Hepatocyte (in vitro differentiated cells): ENCODE measurements around the gene FAM222A.

ENCODE experiments used
- EZH2phosphoT487 ChIP-seq: fragments of 200-600 bp; sonication (generic); IDR thresholded peaks from one replicate; pipeline ENCODE4 v1.6.1; 2018; ENCODE audit warnings: antibody characterized with exemption, mild to moderate bottlenecking, low read depth, moderate library complexity; ENCODE audit not compliant: unreplicated experiment, severe bottlenecking
- TF ChIP-seq, protein P1 (sequence below): fragments of 200-600 bp; sonication (generic); IDR thresholded peaks from 2 replicates; pipeline ENCODE4 v1.5.1; 2016; ENCODE audit warnings: antibody characterized with exemption, mild to moderate bottlenecking; ENCODE audit not compliant: poor library complexity

DNA sequence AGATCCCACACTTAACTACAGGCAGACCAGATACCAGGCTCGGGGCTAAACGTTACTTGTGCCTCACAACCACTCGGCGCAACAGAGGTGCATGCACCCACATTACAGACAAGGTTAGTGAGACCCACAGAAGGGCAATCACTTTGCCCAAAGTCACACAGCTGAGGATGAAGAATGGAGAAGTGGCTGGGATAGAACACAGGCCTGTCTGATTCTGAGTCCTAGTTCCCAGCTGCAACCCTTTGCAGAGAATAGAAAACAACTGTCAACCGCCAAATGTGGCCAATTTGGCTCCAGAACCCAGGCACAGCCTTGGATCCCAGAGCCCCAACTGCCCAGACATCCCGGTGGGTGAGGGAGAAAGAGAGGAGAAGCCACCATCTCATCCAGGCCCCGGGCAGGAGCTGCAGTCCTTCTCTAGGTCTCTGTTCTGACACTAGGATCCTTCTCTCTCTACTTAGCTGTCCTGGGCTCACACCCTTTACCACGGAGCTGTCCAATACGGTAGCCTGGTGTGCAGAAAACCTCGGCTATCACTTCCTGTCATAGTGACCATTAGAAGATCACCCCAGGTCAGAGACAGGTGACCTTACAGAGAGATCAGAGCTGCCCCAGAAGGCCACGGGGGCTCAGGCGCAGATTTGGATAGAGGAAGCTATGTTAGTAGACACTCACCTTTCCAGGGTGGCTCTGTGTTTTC lies 59.1 kb downstream of the FAM222A start:
- TF ChIP-seq, protein P1, sequence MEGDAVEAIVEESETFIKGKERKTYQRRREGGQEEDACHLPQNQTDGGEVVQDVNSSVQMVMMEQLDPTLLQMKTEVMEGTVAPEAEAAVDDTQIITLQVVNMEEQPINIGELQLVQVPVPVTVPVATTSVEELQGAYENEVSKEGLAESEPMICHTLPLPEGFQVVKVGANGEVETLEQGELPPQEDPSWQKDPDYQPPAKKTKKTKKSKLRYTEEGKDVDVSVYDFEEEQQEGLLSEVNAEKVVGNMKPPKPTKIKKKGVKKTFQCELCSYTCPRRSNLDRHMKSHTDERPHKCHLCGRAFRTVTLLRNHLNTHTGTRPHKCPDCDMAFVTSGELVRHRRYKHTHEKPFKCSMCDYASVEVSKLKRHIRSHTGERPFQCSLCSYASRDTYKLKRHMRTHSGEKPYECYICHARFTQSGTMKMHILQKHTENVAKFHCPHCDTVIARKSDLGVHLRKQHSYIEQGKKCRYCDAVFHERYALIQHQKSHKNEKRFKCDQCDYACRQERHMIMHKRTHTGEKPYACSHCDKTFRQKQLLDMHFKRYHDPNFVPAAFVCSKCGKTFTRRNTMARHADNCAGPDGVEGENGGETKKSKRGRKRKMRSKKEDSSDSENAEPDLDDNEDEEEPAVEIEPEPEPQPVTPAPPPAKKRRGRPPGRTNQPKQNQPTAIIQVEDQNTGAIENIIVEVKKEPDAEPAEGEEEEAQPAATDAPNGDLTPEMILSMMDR, result no peak
- TF ChIP-seq EZH2phosphoT487, result no peak
